ENCODE data around the gene GP1BA.

The GP1BA gene

DNA sequence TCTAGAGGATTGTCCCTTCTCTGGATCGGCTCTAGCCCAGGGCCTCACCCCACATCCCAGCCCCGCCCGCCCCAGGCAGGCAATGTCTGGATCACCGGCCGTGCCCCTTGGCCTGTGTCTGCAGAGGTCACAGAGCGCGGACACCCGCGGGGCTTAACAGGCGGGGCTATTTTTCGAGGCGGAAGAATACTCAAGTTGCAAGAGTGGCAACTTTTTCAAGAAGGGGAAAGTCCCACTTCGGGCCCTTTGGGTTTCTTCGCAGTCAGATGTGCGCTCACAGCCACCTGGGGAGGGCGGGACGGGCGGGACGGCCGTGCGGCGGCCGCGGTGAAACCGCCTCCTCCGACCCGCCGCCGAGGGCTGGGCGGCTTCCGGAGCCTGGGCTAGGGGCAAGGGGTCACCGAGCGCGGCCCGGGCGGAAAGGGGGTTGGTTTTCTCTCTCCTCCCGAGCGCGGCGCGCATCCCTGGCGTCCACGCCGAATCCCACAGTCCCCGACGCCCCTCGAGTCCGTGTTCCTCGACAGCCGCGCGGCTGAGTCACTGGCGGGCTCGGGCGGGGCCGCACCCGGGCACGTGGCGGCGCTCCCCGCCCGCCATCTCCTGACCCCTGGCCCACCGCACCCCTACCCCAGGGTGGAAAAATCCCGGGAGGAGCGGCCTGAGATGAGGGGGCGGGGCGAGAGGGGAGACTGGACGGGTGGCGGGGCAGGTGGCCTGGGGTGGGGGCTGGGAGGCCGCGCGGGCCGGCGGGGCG is 17.4 kb downstream of the GP1BA start:
- DNase-seq (ENCODE audit: low spot score), result peak; percentile 67
- FAIRE-seq, result no peak

- FAIRE-seq (no peak), DNase-seq (ENCODE audit: low spot score) (no peak)
Observed at GRCh38 chr17:4950075-4950745, 18.1 kb downstream of the GP1BA start.

DNA sequence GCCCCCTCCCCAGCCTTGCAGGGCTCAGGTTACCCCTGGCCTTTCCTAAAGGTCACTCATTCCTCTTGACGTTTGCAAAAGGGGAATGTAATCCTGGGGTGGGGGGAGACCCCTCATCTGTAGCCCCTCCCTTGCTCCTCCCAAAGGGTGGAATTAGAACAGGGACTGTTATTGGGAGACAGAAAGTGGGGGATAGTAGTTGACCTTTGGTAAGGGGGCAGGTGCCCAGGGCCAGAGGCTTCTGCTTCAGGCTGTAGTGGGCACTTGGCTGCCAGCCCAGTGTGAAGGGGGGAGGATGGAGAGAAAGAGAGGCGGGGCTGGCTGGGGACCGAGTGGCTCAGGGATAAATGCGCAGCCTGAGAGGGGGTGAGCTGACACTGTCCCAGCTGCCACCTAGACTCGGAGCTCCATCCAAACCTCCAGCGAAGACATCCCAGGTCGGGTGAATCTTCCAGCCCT is 18.7 kb downstream of the GP1BA start, which contains the start of gene ENO3:
ENO3 (plus strand) TSS at position 374 of the 459 bp plus-strand sequence. CDS start 711 bp downstream, outside the sequence.
- no peak for FAIRE-seq

GRCh38 chr17:4951486-4951885 is 19.4 kb downstream of the GP1BA start:
- FAIRE-seq, result no peak

More for the DNA sequence above, 18.7 kb downstream of the GP1BA start, which contains the start of gene ENO3:
- DNase-seq (ENCODE audit: low spot score), result no peak

GRCh38 chr17:4953451-4953961 is 21.4 kb downstream of the GP1BA start:
- peak; percentile 31 for DNase-seq (ENCODE audit: low spot score)
- FAIRE-seq, result no peak

More at GRCh38 chr17:4951486-4951885, 19.4 kb downstream of the GP1BA start:
- no peak for DNase-seq (ENCODE audit: low spot score)

DNA sequence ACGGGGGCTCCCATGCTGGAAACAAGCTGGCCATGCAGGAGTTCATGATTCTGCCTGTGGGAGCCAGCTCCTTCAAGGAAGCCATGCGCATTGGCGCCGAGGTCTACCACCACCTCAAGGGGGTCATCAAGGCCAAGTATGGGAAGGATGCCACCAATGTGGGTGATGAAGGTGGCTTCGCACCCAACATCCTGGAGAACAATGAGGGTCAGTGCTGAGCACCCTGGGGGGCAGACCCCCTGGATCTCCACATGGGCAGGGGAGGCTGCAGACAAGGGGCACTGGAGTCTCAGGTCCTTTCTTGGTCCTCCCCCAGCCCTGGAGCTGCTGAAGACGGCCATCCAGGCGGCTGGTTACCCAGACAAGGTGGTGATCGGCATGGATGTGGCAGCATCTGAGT is 23.0 kb downstream of the GP1BA start:
- FAIRE-seq, result no peak

GRCh38 chr17:4956493-4957061 is 24.5 kb downstream of the GP1BA start:
- DNase-seq (ENCODE audit: low spot score), result no peak
- FAIRE-seq, result no peak

More for the DNA sequence above, 23.0 kb downstream of the GP1BA start:
- no peak for DNase-seq (ENCODE audit: low spot score)

GRCh38 chr17:4958102-4958501 is 26.0 kb downstream of the GP1BA start:
- FAIRE-seq, result no peak
- DNase-seq (ENCODE audit: low spot score), result no peak

DNA sequence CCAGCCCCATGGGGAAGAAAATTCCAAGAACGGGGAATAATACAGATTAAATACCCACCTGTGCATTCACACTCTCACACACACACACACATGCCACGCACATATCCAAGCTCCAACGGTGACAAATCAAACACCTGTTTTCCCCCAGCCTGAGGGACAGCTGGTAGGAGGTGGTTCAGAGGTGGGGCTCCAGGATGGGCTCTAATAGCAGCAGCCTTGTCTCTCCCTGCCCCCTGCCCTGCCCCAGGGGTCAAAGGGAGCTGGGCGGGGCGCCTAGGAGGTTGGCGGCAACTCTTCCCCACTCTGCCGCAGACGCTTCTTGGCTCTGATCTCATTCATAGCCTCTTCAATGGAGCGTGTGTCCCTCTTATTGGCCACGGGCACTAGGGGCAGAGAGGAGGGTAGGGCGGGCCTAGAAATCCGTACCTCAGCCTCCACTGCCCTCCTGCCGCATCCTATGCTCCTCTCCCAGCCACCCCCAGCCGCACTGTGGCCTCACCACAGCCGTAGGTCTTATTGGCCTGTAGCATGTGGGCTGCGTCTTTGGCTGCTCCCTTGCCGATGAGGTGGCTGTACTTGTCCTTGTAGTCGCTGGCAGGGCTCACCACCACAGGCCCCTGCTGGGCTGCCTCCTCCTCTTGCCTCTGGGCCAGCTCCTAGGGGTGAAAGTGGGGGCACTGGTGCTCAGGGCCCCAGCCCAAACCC is 27.3 kb downstream of the GP1BA start:
- DNase-seq (ENCODE audit: low spot score) (no peak), FAIRE-seq (no peak)

- DNase-seq (ENCODE audit: low spot score) (no peak), FAIRE-seq (no peak)
Observed at GRCh38 chr17:4960279-4960922, 28.3 kb downstream of the GP1BA start.

- FAIRE-seq, result no peak
Observed at GRCh38 chr17:4965311-4965986, 33.4 kb downstream of the GP1BA start.

GRCh38 chr17:4966844-4967538 is 34.9 kb downstream of the GP1BA start:
- FAIRE-seq (peak; percentile 95), DNase-seq (ENCODE audit: low spot score) (peak; percentile 100)

More at GRCh38 chr17:4965311-4965986, 33.4 kb downstream of the GP1BA start:
- DNase-seq (ENCODE audit: low spot score), result no peak

DNA sequence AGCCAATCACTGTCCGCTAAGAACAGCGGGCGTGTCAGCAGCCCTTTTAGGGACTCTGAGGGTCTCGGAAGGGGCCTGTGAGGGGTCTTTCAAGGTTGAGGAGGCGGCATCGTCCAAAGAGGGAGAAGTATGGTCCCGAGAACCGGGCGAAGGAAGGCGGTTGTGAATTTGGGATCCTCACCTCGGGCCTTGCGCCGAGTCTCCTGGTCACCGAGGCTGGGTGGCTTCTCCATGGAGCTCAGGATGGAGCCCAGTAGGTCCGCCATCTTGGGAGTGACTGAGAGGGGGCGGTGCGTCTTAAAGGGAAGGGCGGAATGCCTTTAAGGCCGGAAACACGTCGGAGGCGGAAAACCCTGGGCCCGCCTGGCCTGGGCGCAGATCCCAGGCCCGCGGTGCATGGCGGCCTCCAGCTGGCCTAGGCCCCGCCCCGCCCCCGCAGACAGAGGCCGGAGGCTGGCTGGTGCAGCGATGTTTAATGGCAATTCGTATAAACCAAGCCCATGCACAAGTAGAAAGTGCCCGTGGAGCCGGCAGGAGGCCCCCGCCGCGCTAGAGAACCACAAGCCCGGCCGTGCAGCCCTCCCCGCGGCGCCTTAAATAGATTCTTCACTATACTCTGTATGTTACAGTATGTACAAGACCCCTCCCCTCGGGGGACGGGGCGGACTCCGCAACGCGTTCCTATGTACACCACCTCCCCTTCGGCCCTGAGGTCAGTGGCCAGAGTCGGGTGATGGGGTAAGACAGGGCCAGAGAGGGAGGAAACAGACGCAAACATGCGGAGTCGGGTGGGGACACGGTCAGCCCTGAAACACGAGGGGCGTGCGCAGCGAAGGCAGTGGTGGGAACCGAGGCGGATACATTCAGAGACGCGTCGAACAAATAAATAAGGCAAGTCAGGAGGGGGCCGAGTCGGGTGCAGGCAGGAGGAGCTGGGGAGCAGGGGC is 35.7 kb downstream of the GP1BA start, which contains the start of gene SPAG7:
SPAG7 (minus strand) TSS at position 279 of the 947 bp plus-strand sequence; CDS start at position 266, 13 bp downstream.
- DNase-seq (ENCODE audit: low spot score) (peak; percentile 87), FAIRE-seq (peak; percentile 57)

- DNase-seq (ENCODE audit: low spot score) (peak; percentile 77), FAIRE-seq (peak; percentile 37)
Observed at GRCh38 chr17:4968486-4969046, 36.5 kb downstream of the GP1BA start.

GRCh38 chr17:4969047-4969550 is 37.0 kb downstream of the GP1BA start:
- DNase-seq (ENCODE audit: low spot score) (peak; percentile 87), FAIRE-seq (peak; percentile 69)

GRCh38 chr17:4969551-4970173 is 37.6 kb downstream of the GP1BA start:
- FAIRE-seq, result no peak

GRCh38 chr17:4970273-4970672 is 38.2 kb downstream of the GP1BA start:
- FAIRE-seq (no peak), DNase-seq (ENCODE audit: low spot score) (no peak)

More at GRCh38 chr17:4969551-4970173, 37.6 kb downstream of the GP1BA start:
- peak; percentile 36 for DNase-seq (ENCODE audit: low spot score)
